ENCODE results near the gene C10orf67. TPM values are rescaled to one million over a fixed set of nuclear protein-coding genes. Genes with fewer than 3 reads are reported as not detected.
"Not testable (repeated sequence)": the region's sequence is repeated elsewhere in the genome, so short reads cannot be mapped to it uniquely, and the experiment has no call there.

The C10orf67 gene
- polyA plus RNA-seq (ENCODE audit: insufficient read length), result not detected

DNA sequence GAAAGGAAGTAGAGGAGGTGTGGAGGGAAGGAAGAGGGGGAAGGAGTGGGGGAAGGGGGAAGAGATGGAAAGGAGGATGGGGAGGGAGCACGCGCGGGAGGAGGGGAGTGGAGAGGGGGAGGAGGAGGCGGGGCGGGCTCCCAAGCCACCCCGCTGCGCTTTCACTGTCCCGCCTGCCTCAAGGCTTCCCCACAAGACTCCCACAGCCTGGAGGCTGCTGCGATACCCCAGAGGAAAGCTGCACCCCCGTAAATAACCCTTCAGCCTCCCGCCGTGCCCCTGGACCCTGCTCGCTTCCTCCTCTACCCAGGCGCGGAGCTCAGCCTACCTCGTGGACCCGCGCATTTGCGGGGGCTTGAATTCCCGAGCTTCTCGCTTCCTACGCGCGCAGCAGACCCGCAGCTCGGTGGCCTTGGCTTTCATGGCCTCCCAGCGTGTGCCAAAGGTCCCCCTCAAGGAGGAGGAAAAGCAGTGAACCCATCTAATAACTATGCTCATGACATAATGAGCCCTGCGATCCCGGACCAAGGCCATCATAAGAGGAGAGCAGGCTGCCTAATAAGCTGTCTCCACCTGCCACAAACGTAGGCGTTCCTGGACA is at the start of gene C10orf67:
TSS of gene C10orf67 (minus strand) at position 557 of the 601 bp plus-strand sequence. CDS start at position 534, 23 bp downstream.
- peak; percentile 33 for DNase-seq

DNA sequence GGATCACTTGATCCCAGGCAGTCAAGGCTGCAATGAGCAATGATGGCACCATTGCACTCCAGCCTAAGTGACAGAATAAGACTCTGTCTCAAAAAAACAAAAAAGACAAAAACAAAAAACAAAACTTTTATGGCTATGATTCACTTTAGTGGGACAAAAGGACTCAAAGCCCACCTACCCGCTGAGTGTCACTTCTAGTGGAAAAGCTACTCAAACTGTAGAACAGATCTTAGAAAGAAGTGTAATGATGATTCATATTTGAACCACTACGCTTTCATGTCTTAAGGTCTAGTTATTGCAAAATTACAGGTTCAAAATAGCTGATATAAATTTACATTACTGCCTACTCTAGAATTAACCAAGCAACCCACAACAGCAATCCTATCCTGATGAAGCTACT is 47.2 kb upstream of the C10orf67 start:
- no peak for DNase-seq

GRCh38 chr10:23390809-23391208 is 46.2 kb upstream of the C10orf67 start:
- DNase-seq, result no peak

GRCh38 chr10:23390408-23390807 is 45.8 kb upstream of the C10orf67 start:
- not testable (repeated sequence) for DNase-seq

DNA sequence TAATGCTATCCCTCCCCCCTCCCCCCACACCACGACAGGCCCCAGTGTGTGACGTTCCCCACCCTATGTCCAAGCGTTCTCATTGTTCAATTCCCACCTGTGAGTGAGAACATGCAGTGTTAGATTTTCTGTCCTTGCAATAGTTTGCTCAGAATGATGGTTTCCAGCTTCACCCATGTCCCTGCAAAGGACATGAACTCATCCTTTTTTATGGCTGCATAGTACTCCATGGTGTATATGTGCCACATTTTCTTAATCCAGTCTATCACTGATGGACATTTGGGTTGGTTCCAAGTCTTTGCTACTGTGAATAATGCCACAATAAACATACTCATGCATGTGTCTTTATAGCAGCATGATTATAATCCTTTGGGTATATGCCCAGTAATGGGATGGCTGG is 42.9 kb upstream of the C10orf67 start:
- DNase-seq, result not testable (repeated sequence)

GRCh38 chr10:23386052-23386451 is 41.5 kb upstream of the C10orf67 start:
- DNase-seq, result no peak

GRCh38 chr10:23384364-23384763 is 39.8 kb upstream of the C10orf67 start:
- DNase-seq, result no peak

GRCh38 chr10:23383637-23384036 is 39.0 kb upstream of the C10orf67 start:
- DNase-seq, result no peak

DNA sequence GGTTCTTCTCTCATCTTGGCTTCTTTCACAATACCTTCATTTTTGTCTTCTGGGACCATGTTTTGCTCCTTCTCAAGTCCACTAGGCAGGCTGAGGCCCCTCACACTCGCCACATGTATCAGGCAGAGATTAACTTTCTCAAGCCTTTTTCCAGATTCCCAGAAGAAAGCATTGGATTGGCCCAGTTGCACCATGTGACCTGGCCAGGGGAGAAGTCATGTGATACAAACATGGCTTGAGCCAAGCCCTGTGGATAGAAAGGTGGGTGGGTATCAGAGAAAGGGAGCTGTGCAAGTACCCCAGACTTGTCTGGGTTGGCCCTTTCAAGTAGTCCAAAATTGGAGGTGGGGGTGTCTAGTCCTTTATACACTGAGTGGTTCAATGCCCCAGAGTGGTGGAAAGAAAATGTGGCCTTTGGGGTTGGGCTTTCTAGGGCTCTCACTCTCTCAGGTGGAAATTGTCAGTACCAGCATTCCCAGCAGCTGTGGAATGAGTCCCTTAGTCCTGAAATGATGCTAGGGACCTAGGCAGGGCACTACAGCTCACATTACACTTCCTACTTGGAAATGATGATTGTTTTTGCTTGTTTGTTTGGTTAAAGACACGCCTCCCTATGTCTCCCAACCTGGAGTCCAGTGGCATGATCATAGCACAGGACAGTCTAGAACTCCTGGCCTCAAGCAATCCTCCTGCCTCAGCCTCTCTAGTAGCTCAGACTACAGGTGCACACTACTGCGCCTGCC is 36.9 kb upstream of the C10orf67 start:
- DNase-seq, result no peak

- DNase-seq, result no peak
These were observed 35.1 kb upstream of the C10orf67 start for GRCh38 chr10:23379686-23380085.

DNA sequence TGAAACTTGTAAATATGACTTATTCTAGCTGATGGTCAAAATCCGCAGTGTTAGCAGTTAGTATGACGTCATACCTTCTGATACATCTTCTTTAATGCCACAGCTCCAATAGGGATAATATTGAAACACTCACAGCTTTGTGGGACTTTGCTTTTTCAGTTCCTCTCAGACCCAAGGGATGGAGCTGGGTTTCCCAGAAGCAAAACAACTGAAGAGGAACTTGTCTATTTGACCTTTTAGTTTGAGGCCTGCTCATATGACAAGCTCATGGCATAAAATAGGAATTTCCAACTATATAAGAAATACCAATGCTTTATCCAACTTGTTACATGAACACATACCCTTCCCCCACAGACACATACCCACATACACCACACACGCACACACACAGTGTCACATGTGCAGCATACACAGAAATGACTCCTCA is 31.6 kb upstream of the C10orf67 start:
- DNase-seq, result peak; percentile 17

GRCh38 chr10:23375366-23375765 is 30.8 kb upstream of the C10orf67 start:
- no peak for DNase-seq

- no peak for DNase-seq
These were observed 28.6 kb upstream of the C10orf67 start for GRCh38 chr10:23373156-23373555.

DNA sequence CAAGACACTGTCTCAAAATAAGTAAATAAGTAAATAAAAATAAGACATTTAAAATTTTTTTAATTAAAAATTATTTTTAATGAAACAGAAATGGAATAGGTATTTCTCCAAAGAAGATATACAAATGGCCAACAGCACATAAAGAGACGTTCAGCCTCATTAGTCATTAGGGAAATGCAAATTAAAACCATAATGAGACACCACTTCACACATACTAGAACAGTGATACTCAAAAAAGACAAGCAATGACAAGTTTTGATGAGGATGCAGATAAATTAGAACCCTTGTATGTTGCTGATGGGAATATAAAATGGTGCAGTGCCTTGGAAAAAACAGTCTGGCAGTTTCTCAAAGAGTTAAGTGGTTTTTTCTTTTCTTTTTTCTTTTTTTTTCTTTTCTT is 26.5 kb upstream of the C10orf67 start:
- DNase-seq, result no peak

DNA sequence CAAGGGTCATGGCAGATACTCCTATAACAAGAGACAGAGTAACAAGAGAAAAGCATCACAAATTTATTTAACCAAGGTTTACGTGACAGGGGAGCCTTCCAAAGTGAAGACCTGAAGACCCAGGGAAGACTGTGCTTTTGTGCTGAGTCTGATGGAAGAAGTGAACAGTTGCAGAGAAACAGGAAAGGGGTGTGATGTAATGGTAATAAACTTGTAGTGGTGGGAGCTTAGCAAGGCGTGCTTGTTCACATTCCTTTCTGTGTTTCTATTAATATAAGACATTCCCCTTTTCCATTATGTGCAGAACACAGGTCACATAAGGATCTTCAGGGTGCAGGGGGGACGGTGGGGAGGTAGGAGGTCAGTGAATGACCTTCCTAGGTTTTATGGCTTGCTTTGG is 25.5 kb upstream of the C10orf67 start:
- no peak for DNase-seq

DNA sequence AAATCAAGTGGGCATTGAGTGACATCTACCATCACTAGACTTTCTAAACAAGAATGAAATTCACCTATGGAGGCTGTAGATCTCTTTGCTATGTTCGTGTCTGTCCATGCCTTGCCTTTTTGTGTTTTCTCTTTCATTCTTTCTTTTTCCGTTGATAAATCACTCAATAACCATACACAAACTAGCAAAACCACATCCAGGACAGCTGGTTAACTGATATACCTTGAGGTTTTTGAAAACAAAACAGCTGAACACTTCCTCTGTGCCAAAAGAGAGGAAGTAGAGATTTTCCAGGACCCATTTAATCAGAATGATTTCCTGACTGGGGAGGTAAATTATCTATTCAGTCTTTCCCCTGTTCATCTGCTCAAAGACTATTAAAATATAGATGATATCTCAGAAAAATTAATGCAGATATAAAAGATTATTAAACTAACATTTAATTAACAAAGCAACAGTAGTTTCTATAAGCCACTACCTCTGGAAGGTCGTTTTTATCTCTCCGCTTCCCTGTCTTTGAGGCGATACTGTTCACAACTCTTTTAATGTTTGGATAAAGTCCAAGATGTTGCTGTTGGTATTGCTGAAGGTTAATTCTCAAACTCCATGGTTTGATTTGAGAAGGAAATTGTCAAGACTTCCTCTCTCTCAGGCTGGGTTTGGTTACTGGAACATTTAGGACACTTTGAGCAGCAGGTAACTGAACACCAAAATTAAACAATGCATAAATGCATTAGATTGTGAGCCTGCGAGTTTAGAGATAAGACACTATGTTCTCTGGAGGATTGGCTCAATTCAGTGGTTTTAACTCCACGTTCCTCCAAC is 24.4 kb upstream of the C10orf67 start:
- DNase-seq, result no peak

- DNase-seq, result no peak
These were observed 23.4 kb upstream of the C10orf67 start for GRCh38 chr10:23367896-23368595.

DNA sequence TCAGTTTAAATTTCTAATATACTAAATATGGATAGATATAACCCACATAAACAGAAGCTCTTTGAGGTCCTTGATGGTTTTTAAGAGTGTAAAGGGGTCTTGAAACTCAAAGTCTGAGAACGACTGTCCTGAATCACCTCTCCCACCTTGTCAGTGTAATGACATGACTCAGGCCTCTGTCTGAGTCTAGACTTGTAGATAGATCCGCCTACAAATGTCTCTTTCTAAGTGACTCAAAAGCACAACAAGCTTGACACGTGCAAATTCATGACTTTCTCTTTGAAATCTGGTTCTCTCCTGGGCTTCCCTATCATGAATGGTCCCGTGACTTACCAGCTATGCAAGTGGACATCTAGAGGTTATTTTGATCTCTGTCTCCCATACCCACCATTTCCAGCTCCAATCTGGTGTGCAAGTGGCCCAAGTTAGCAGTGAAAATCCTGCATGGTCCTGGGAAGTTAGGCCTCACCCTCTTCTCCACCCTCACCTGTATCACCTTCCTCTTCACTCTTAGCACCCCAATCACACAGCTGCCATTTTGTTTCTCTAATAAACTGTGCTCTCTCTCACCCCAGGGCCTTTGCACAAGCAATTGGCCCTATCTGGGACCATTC is 20.9 kb upstream of the C10orf67 start:
- not testable (repeated sequence) for DNase-seq

DNA sequence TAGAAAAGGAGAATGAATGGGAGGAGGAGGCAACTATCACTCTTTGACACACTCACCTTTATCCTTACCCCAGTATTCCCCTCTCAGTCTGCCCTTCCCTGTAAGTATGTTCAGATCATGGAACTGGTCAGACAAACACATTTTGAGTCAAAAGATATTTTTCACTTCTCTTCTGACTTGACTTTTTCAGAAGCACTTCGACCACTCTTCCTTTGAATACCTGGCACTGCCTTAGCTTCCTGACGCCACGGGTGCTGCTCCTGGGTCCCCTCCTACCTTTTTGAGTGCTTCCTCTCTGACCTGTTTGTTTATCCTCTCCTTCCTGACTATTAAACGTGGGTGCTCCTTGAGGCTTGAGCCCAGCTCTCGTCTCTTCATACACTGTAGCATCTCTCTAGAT is 19.8 kb upstream of the C10orf67 start:
- DNase-seq, result no peak

DNA sequence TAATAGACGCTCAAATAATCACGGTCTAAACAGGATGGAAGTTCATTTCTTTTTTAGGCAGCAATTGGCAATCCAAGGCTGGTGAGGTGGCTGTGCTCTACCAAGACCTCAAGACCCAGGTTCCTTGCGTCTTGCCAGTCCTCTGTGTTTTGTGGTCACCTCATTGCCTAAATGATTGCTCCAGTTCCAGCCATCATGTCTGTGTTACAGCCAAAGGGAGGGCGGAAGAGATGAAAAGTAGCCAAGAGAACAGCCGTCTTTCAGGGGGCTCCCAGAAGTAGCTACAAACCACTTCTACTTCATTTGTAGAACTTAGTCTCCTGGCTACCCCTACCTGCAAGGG is 19.2 kb upstream of the C10orf67 start:
- no peak for DNase-seq

DNA sequence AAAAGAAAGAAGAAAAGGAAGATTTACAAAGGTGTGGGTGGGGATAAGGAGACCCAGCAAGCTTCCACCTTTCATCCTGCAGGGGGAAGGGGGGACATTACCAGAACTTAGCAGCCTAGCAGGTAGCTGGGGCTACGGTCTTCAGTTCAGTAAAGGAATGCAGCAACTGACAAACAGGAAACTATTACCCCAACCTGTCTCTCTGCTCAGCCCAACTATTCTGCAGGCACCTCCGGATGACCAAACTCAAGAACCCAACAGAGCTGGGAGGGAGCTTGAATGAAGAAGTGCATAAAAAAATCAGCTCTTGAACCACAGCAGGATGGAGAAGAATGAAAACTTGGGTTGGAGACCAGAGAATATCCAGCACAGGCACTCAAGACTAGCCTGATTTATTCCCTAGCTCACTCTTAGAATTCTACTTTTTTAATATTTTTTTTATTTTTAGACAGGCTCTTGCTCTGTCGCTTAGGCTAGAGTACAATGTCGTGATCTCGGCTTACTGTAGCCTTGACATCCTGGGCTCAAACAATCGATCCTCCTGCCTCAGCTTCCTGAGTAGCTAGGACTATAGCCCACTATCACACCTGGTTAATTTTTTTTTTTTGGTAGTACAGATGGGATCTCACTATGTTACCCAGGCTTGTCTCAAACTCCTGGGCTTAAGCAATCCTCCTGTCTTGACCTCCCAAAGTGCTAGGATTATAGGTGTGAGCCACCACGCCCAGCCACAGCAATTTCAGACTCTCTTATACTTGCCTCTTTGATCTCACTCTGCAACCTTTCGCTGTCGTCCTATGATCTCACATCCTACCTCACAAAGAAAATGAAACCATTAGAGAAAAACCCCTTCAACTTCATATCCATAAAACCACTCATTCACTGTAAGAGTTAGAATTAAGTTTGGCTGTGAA is 18.5 kb upstream of the C10orf67 start:
- no peak for DNase-seq
